GM12873 (cell line): ENCODE measurements around the gene YAP1.

Experiments
- CTCF ChIP-seq: IDR thresholded peaks from 2 replicates; pipeline ENCODE4 v1.5.1; 2012; ENCODE audit warnings: low read depth, mild to moderate bottlenecking, moderate library complexity, low read length, control low read depth; ENCODE audit not compliant: insufficient read depth; ENCODE audit errors: missing control alignments

Gene YAP1

GRCh38 chr11:102118937-102119336 lies 8.7 kb downstream of the YAP1 start:
- no peak for TF ChIP-seq CTCF

GRCh38 chr11:102119997-102120396 lies 9.8 kb downstream of the YAP1 start:
- no peak for TF ChIP-seq CTCF

- TF ChIP-seq CTCF: no peak
These were observed 10.3 kb downstream of the YAP1 start for GRCh38 chr11:102120437-102120973.

- TF ChIP-seq CTCF: no peak
These were observed 11.1 kb downstream of the YAP1 start for GRCh38 chr11:102121329-102121728.

GRCh38 chr11:102134597-102134996 lies 24.4 kb downstream of the YAP1 start:
- TF ChIP-seq CTCF: no peak

- TF ChIP-seq CTCF: no peak
These were observed 25.0 kb downstream of the YAP1 start for GRCh38 chr11:102135256-102135655.

GRCh38 chr11:102138223-102138622 lies 28.0 kb downstream of the YAP1 start:
- no peak for TF ChIP-seq CTCF
